GM21360 (cell line): ENCODE data around the gene CACNA1B.

Experiments
- ATAC-seq: cut with Tn5 transposase; IDR thresholded peaks from one replicate; pipeline ENCODE4 v1.9.1; 2021; ENCODE audit warnings: mild to moderate bottlenecking, moderate library complexity; ENCODE audit not compliant: unreplicated experiment

CACNA1B gene

GRCh38 chr9:137959641-137960411 lies 82.2 kb downstream of the CACNA1B start:
- no peak for ATAC-seq

DNA sequence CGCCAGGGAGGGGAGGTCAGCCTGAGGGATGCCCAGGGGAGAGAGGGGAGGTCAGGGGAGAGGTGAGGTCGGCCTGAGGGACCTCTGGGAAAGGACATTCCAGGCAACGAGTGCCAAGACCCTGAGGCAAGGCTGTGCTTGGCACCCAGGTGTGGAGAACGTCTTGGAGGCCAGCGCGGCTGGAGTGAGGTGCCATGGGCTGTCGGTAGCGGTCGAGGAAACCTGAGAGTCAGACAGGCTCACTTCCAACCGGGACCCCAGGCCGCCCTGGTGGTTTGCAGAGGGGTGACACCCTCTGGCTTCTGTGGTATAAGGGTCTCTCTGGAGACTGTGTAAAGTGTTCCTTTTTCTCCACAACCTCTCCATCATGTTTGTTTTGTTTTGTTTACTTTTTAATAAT lies 82.9 kb downstream of the CACNA1B start:
- no peak for ATAC-seq

DNA sequence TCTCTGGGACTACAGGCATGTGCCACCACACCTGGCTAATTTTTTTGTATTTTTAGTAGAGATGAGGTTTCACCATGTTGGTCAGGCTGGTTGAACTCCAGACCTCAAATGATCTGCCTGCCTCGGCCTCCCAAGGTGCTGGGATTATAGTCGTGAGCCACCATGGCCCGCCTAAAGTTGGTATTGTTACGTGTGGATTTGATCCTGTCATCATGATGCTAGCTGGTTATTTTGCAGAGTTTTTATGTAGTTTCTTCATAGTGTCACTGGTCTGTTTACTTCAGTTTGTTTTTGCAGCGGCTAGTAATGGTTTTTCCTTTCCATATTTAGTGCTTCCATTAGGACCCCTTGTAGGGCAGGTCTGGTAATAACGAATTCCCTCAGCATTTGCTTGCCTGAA lies 85.9 kb downstream of the CACNA1B start:
- ATAC-seq = no peak

DNA sequence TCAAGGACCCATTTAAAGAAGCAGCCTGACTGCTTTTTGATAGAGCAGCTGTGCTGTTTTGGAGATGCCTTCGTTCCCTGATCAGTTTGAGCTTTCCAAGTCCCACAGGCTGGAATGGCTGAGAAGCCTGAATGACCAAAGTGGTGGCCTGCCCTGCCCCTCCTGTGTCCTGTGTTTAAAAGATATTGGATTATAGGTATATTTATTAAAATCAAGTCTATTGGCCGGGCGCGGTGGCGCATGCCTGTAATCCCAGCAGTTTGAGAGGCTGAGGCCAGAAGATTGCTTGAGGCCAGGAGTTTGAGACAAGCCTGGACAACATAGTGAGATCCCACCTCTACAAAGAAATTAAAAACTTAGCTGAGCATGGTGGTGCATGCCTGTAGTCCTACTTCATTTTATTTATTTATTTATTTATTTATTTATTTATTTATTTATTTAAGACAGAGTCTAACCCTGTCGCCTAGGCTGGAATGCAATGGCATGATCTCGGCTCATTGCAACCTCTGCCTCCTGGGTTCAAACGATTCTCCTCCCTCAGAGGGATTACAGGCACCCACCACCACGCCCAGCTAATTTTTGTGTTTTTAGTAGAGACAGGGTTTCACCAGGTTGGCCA lies 87.7 kb downstream of the CACNA1B start:
- ATAC-seq = no peak

DNA sequence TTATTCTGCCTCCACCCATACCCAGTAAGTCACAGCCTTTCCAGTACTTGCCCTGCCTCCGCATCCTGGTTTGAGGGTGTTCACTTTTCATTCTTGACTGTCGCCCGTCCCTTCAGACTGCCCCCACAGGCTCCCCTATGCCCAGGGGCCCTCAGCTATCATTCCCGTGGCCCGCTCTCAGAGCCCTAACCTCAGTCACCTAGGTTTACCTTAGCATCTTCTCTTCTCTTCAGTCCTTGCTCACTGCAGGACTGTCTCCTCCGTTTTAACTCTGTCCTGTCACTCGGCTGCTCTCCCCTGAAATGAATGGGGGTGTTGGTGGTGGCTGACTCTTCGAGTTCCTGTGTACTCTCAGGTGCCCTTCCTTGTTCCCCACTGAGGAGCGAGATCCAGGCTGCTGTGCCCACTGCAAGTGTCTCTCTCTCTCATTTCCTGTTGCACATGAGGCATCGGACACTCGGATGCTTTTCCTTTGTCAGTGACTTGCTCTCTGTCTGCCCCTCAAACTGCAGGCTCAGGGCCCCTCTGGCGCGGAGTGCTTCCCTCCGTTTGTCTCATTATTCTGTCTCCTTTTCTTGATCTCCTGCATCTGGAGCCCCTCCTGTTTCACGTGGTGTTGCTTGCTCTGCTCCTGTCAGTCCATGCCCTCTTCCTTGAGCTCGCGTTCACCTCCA lies 89.8 kb downstream of the CACNA1B start:
- ATAC-seq = no peak

DNA sequence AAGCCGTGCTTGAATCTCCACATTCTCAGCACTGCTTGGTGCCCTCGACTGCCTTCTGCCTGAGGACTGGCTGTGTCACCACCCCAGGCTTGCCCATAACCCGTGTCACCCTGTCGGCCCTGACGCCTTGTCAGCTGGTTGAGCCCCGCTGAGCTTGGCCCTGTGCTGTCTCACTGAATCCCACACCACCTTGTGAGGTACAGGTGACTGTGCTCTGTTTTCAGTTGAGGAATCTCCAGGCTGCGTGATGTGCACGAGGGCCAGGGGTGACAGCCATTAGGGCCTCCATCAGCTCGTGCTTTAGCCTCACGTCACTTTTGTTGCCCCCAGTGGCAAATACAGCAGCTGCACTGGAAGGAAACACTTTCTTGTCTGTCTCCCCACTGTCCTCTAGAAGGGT lies 90.7 kb downstream of the CACNA1B start:
- ATAC-seq = no peak

DNA sequence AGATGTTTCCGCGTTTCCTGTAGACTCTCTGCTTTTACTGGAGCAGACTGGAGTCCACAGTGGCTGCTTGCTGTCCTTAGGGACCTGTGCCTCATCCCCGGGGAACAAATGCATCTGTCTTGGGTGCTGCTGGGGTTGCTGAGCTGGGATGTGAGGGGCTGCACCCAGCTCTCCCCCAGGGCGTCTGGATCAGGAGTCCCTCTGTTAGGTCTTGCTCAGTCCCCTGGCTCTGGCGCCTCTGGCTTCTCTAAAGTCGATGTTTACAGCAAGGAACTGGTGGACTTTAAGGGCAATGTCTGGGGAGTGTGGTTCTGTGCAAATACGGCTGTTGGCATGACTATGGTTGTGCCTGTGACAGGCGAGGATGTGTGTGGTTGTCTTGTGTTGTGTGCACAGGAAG lies 91.4 kb downstream of the CACNA1B start:
- ATAC-seq = no peak

DNA sequence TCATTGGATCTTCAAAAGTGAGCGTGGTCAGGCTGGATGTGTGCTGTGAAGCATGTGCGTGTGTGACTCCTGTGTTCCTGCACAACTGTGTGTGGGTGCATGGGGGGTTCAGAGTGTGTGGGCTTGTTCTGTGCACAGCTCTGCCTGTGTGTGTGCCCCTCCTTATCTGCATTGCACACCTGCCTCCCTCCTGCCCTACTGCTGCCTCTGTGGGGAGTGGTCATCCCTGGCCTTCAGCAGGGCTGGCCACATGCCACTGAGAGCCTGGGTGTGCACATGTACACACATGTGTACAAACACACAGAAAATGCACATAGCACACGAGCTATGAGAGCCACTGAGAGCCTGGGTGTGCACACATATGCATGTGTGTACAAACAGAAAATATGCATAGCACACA lies 92.1 kb downstream of the CACNA1B start:
- ATAC-seq = no peak

DNA sequence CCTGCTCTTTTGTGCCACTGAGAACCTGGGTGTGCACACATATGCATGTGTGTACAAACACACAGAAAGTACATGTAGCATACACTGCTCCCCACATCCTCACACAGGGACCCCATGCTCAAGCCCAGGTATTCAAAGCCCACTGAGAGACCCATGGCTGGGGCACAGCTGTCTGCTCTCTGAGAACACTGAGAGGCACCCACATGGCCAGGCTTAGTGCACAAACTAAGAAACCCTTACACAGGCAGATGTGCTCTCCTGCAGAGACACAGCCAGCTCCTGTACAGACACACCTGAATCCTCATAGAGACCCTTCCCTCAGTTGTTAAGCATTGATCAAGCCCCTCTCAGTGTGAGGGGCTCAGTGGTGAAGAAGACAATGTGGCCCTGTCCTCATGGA lies 92.5 kb downstream of the CACNA1B start:
- no peak for ATAC-seq

- no peak for ATAC-seq
Measured at GRCh38 chr9:137970686-137971476, 93.3 kb downstream of the CACNA1B start.

- no peak for ATAC-seq
Measured at GRCh38 chr9:137971477-137972138, 94.0 kb downstream of the CACNA1B start.

- no peak for ATAC-seq
Measured at GRCh38 chr9:137972355-137972987, 94.9 kb downstream of the CACNA1B start.

DNA sequence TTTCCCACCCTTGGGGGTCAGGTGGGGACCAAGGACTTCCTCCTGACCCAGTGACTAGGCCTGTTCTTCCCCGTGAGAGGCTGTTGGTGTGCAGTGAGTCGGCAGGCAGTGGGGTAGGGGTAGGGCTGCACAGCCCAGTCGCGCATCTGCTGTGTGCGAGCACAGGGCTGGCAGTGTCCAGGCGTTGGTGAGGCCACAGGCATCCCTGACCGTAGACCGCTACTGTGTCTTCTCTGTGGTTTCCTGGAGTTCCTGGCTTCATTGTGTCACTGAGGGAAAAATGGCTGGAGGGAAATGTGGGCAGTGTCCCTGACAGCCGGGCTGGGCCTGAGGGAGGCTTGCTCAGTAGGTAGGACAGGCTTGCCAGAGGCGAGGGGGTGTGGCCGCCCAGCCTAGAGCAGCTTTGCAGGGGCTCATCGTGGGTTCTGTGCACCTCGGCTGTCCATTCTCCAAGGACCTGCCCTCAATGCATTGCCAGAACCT lies 95.4 kb downstream of the CACNA1B start:
- no peak for ATAC-seq

DNA sequence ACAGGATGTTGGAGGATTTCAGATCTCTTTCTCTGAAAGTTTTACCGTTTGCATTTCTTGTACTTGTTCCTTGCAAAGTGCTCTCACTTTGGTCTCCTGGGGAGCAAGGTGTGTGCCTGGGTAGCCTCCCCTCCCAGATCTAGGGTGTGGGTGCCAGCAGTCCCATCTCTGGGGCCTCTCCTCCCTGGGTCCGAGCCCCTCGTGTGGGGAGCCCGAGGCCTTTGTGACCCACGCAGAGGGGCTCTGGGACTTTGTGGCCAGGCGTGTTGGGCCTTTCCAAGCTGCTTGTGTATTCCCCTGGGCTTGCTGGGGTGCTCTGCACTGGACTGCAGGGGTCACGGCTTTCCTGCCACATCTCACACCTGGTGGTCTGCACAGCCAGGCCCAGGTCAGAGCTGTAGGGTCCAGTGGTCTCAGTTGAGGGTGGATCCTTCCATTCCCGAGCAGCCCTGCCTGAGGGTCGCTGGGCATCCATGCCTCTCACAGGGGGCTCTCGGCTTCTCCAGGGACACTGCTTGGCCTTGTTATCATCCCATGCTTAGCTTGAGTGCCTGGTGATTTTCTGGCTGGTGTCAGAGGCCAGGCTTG lies 96.3 kb downstream of the CACNA1B start:
- no peak for ATAC-seq

DNA sequence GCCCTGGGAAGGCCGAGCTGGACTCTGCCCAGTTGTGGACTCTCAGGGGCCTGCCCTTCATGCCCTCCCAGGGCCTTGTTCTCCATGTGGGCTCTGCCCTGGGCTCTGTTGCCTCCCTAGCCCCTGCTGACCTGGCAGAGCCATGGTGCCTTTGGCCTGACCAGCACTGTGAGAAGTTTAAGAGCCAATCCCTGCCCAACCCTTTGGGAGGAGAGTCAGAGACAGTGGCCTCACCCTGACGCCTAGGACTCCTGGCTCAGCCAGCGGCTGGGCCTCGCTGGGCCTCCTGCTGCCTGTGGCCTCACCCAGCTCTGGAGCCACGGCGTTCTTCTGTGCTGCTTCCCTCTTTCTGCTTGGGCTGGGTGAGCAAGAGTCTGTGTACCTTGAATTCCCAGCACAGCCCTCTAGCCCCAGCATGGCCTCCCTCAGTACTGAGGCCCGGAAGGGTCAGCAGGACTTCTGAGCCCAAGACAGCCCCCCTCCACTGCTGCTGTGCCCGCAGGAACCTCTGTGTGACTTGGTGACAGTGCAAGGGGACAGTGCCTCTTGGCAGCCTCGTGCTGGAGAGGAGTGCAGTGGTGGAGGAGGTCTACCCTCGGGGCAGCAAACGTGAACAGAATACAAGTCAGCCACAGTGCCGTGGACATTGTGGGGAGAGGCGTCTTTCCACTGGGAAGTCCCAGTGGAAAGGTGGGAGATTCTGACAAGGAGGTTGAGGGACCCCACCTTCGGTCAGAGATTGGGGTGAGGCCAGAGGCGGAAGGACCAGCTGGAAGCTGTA lies 97.4 kb downstream of the CACNA1B start:
- no peak for ATAC-seq

DNA sequence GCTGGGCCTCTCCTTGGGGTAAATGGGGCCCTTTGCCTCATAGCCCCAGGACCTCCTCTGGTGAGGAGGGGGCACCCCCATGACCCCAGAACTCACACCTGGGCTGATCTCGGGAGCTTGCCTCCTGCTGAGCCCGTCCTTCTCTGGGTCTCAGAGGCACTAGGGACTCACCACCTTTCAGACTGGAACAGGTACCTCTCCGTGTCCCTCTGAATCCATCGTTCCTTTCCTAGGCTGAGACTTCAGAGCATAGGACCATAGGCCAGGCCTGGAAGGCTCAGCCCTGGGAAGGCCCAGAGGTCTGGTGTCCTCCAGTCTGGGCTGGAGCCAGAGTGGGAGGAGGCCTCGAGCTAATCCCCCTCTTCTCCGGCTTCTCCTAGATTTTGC lies 97.9 kb downstream of the CACNA1B start:
- no peak for ATAC-seq

DNA sequence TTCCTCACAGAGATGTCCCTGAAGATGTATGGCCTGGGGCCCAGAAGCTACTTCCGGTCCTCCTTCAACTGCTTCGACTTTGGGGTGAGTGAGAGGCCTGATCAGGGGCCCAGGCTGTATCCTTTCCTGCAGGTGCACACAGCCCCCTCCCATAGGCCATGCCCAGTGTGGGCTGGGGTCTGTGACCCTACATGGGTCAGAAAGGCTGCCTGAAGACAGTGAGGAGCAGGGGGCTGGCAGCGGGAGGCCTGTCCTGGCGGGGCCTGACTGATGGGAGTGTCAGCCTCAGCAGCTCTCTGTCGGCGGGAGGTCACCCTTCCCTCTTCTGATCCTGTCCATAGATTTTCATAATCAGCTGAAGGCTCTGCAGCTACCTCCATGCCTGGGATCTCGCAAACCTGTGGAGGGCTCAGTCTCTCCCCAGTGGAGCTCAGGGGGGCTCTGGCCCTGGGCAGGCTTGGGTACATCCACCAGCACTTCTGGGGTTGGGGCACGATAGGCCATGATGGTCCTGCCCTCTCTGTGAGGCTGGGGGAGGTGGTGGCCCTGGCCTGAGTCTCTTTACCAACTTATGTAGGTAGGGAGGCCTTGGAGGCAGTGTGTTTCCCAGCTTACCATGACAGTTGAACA lies 98.5 kb downstream of the CACNA1B start:
- no peak for ATAC-seq

GRCh38 chr9:137977571-137978261 lies 100.1 kb downstream of the CACNA1B start:
- ATAC-seq = no peak
